Naive thymus-derived CD4-positive, alpha-beta T cell (primary cell): ENCODE data around the gene SHISA3. TPM values are rescaled to one million over a fixed set of nuclear protein-coding genes. Genes with fewer than 3 reads are reported as not detected.

Source experiments
- ATAC-seq: fragments of 150-1000 bp; cut with Tn5 transposase; 2 replicates; pipeline ENCODE4 v1.10.0; 2021; ENCODE audit warnings: mild to moderate bottlenecking, moderate library complexity
- CTCF ChIA-PET: fragments of 350-600 bp; sonication (Branson Sonifier 250); formaldehyde crosslinking; loops from one replicate; lab custom pipeline; 2021; ENCODE audit warnings: antibody characterized with exemption; lab: Charles Lee
- POLR2A ChIA-PET: fragments of 350-600 bp; sonication (Branson Sonifier 250); formaldehyde crosslinking; loops from one replicate; lab custom pipeline; 2021; ENCODE audit warnings: antibody characterized with exemption, inconsistent platforms; lab: Charles Lee
- DNase-seq, 9 donors: peaks; one replicate each; pipeline versions ENCODE4 v3.0.0 to v3.0.0-alpha.2; 2020 to 2022; ENCODE audit warnings: mixed read lengths in 1 of 9
- H3K27ac ChIP-seq: one replicate; pipeline ENCODE4 v1.7.0; 2013; ENCODE audit warnings: mild to moderate bottlenecking, low read depth, low read length, moderate library complexity
- H3K27me3 ChIP-seq, 2 donors: one replicate each; pipeline ENCODE4 v1.7.0; 2013; ENCODE audit warnings: low read length in 2 of 2, mild to moderate bottlenecking in 2 of 2, moderate library complexity in 2 of 2; ENCODE audit not compliant: control insufficient read depth in 2 of 2, insufficient read depth in 2 of 2
- H3K36me3 ChIP-seq, 3 experiments: 1 replicate in 2 of 3; 2 replicates in 1 of 3; pipeline ENCODE4 v1.7.0; 2013; ENCODE audit warnings: low read length in 3 of 3, mild to moderate bottlenecking in 3 of 3, moderate library complexity in 1 of 3; ENCODE audit not compliant: insufficient read depth in 3 of 3, control insufficient read depth in 2 of 3
- H3K4me1 ChIP-seq, 2 donors: one replicate each; pipeline ENCODE4 v1.7.0; 2013; ENCODE audit warnings: low read length in 2 of 2, mild to moderate bottlenecking in 2 of 2, moderate library complexity in 1 of 2; ENCODE audit not compliant: control insufficient read depth in 2 of 2, insufficient read depth in 2 of 2
- H3K4me3 ChIP-seq: 2 replicates; pipeline ENCODE4 v1.7.0; 2013; ENCODE audit warnings: mild to moderate bottlenecking, low read length
- H3K9me3 ChIP-seq, 3 experiments: 1 replicate in 2 of 3; 2 replicates in 1 of 3; pipeline ENCODE4 v1.7.0; 2013; ENCODE audit warnings: low read length in 3 of 3; ENCODE audit not compliant: control insufficient read depth in 2 of 3
- H3K27ac Mint-ChIP-seq, 9 donors: one replicate each; pipeline ENCODE4 v1.8.0; 2020 to 2022; ENCODE audit warnings: mixed read lengths in 9 of 9, mild to moderate bottlenecking in 8 of 9, moderate library complexity in 5 of 9, inconsistent platforms in 2 of 9
- H3K27me3 Mint-ChIP-seq, 5 donors: one replicate each; pipeline ENCODE4 v1.8.0; 2021 to 2022; ENCODE audit warnings: mixed read lengths in 5 of 5, mild to moderate bottlenecking in 1 of 5
- H3K36me3 Mint-ChIP-seq, 5 donors: one replicate each; pipeline ENCODE4 v1.8.0; 2020 to 2022; ENCODE audit warnings: mixed read lengths in 5 of 5, mild to moderate bottlenecking in 3 of 5, inconsistent platforms in 1 of 5
- H3K4me1 Mint-ChIP-seq, 7 donors: one replicate each; pipeline ENCODE4 v1.8.0; 2020 to 2022; ENCODE audit warnings: mixed read lengths in 7 of 7, mild to moderate bottlenecking in 3 of 7, inconsistent platforms in 1 of 7
- H3K4me3 Mint-ChIP-seq, 10 donors: one replicate each; pipeline ENCODE4 v1.8.0; 2020 to 2022; ENCODE audit warnings: mild to moderate bottlenecking in 10 of 10, mixed read lengths in 10 of 10, moderate library complexity in 6 of 10, inconsistent platforms in 2 of 10
- H3K9me3 Mint-ChIP-seq, 11 donors: one replicate each; pipeline ENCODE4 v1.8.0; 2020 to 2022; ENCODE audit warnings: mixed read lengths in 11 of 11, mild to moderate bottlenecking in 4 of 11, inconsistent platforms in 1 of 11, moderate library complexity in 1 of 11
- intact Hi-C, 2 donors: fragments of 100-400 bp; cut with micrococcal nuclease; formaldehyde crosslinking; loops; one replicate each; pipeline ENCODE4 v1.15.1; 2023
- polyA plus RNA-seq, 2 donors: library from polyadenylated mRNA; unstranded; fragments of 300-500 nt; fragmentation: Illumina TruSeq; gene quantifications; one replicate each; pipeline ENCODE4 v1.2.3, GENCODE V29; 2021
- total RNA-seq, 6 experiments: library from RNA in 5 of 6; stranded (reverse) in 5 of 6; gene quantifications; 1 replicate in 5 of 6; 2 replicates in 1 of 6; pipeline ENCODE4 v1.2.3 and lab custom pipeline; 2021 to 2026

Gene SHISA3
- total and polyA plus RNA-seq, 7 experiments from 2014 or later: 0.36 TPM; not detected in 6

GRCh38 chr4:42420140-42420539 is 22.9 kb downstream of the SHISA3 start:
- Mint-ChIP-seq H3K27me3 (no peaks in the 10 kb centered on the region), H3K36me3 (peaks cover 7 to 70% (median 23%) of the 10 kb centered on the region in 5 donors), H3K27ac (no peak overlapping the region), H3K4me1 (peaks cover 0 to 3% (median 0%) of the 10 kb centered on the region in 7 donors), H3K9me3 (no peaks in the 10 kb centered on the region), H3K4me3 (no peak overlapping the region)
- H3K36me3 ChIP-seq: peaks cover 0 to 27% (median 8%) of the 10 kb centered on the region in 3 experiments
- ATAC-seq: no peak
- DNase-seq: no peak
- H3K27me3 ChIP-seq: no peaks in the 10 kb centered on the region
- H3K4me1 ChIP-seq: no peaks in the 10 kb centered on the region
- ChIA-PET POLR2A (no interaction called here), CTCF (no interaction called here)
- H3K9me3 ChIP-seq: no peaks in the 10 kb centered on the region
- no peak overlapping the region for H3K27ac ChIP-seq
- H3K4me3 ChIP-seq: no peak overlapping the region
- intact Hi-C loops: no loop called here

- H3K27ac Mint-ChIP-seq: no peak overlapping the region
- Histone ChIP-seq H3K4me1 (no peaks in the 10 kb centered on the region), H3K9me3 (no peaks in the 10 kb centered on the region), H3K36me3 (peaks cover 0 to 37% (median 8%) of the 10 kb centered on the region in 3 experiments), H3K27me3 (no peaks in the 10 kb centered on the region), H3K27ac (no peak overlapping the region), H3K4me3 (no peak overlapping the region)
- CTCF ChIA-PET: no interaction called here
- H3K4me3 Mint-ChIP-seq: no peak overlapping the region
- H3K9me3 Mint-ChIP-seq: no peaks in the 10 kb centered on the region
- intact Hi-C loops: no loop called here
- peaks cover 7 to 70% (median 42%) of the 10 kb centered on the region in 5 donors for H3K36me3 Mint-ChIP-seq
- POLR2A ChIA-PET: no interaction called here
- ATAC-seq (no peak), DNase-seq (no peak)
- no peaks in the 10 kb centered on the region for H3K27me3 Mint-ChIP-seq
- no peaks in the 10 kb centered on the region for H3K4me1 Mint-ChIP-seq
Observed at GRCh38 chr4:42425146-42426065, 28.1 kb downstream of the SHISA3 start.

- no peaks in the 10 kb centered on the region for H3K9me3 ChIP-seq
- H3K4me1 Mint-ChIP-seq: no peaks in the 10 kb centered on the region
- H3K36me3 ChIP-seq: peaks cover 0 to 24% (median 4%) of the 10 kb centered on the region in 3 experiments
- ChIA-PET CTCF (interaction anchor here (0.6 kb wide), 1 partner anchor 389 kb away, joined by 6 read pairs; no protein-coding TSS in a partner anchor), POLR2A (no interaction called here)
- H3K9me3 Mint-ChIP-seq: no peaks in the 10 kb centered on the region
- H3K27ac Mint-ChIP-seq: no peak overlapping the region
- DNase-seq (no peak), ATAC-seq (no peak)
- H3K4me3 Mint-ChIP-seq: no peak overlapping the region
- H3K4me3 ChIP-seq: no peak overlapping the region
- peaks cover 4 to 67% (median 41%) of the 10 kb centered on the region in 5 donors for H3K36me3 Mint-ChIP-seq
- intact Hi-C loops: no loop called here
- no peaks in the 10 kb centered on the region for H3K27me3 Mint-ChIP-seq
- H3K4me1 ChIP-seq: no peaks in the 10 kb centered on the region
- H3K27me3 ChIP-seq: no peaks in the 10 kb centered on the region
- no peak overlapping the region for H3K27ac ChIP-seq
Observed at GRCh38 chr4:42428036-42428435, 30.7 kb downstream of the SHISA3 start.

- ChIA-PET CTCF (no interaction called here), POLR2A (no interaction called here)
- no peaks in the 10 kb centered on the region for H3K27me3 ChIP-seq
- intact Hi-C loops: no loop called here
- H3K36me3 ChIP-seq: peaks cover 8 to 47% (median 10%) of the 10 kb centered on the region in 3 experiments
- Mint-ChIP-seq H3K36me3 (peaks cover 10 to 79% (median 64%) of the 10 kb centered on the region in 5 donors), H3K4me1 (no peaks in the 10 kb centered on the region), H3K27me3 (no peaks in the 10 kb centered on the region), H3K4me3 (no peak overlapping the region), H3K9me3 (no peaks in the 10 kb centered on the region), H3K27ac (no peak overlapping the region)
- no peaks in the 10 kb centered on the region for H3K4me1 ChIP-seq
- H3K9me3 ChIP-seq: no peaks in the 10 kb centered on the region
- ATAC-seq: no peak
- no peak overlapping the region for H3K27ac ChIP-seq
- no peak overlapping the region for H3K4me3 ChIP-seq
- no peak for DNase-seq
Observed at GRCh38 chr4:42436928-42437565, 39.8 kb downstream of the SHISA3 start.

GRCh38 chr4:42440083-42440482 is 42.8 kb downstream of the SHISA3 start:
- H3K27ac ChIP-seq: no peak overlapping the region
- ChIA-PET POLR2A (interaction anchor here (0.7 to 0.8 kb wide), 2 partner anchors 14 to 59 kb away, joined by 3 read pairs; no protein-coding TSS in a partner anchor), CTCF (interaction anchor here (0.6 kb wide), 1 partner anchor 228 kb away, joined by 3 read pairs; no protein-coding TSS in a partner anchor)
- Mint-ChIP-seq H3K9me3 (no peaks in the 10 kb centered on the region), H3K4me1 (no peaks in the 10 kb centered on the region), H3K36me3 (peaks cover 12 to 86% (median 63%) of the 10 kb centered on the region in 5 donors), H3K4me3 (no peak overlapping the region), H3K27me3 (no peaks in the 10 kb centered on the region), H3K27ac (no peak overlapping the region)
- ATAC-seq (no peak), DNase-seq (no peak)
- intact Hi-C loops: no loop called here
- no peaks in the 10 kb centered on the region for H3K4me1 ChIP-seq
- H3K27me3 ChIP-seq: no peaks in the 10 kb centered on the region
- no peak overlapping the region for H3K4me3 ChIP-seq
- peaks cover 8 to 52% (median 14%) of the 10 kb centered on the region in 3 experiments for H3K36me3 ChIP-seq
- H3K9me3 ChIP-seq: no peaks in the 10 kb centered on the region

- Histone ChIP-seq H3K4me3 (no peak overlapping the region), H3K27ac (no peak overlapping the region), H3K9me3 (no peaks in the 10 kb centered on the region), H3K36me3 (peaks cover 5 to 47% (median 12%) of the 10 kb centered on the region in 3 experiments), H3K4me1 (no peaks in the 10 kb centered on the region), H3K27me3 (no peaks in the 10 kb centered on the region)
- no peaks in the 10 kb centered on the region for H3K27me3 Mint-ChIP-seq
- H3K9me3 Mint-ChIP-seq: no peaks in the 10 kb centered on the region
- no peaks in the 10 kb centered on the region for H3K4me1 Mint-ChIP-seq
- ATAC-seq (no peak), DNase-seq (no peak)
- H3K36me3 Mint-ChIP-seq: peaks cover 7 to 83% (median 59%) of the 10 kb centered on the region in 5 donors
- intact Hi-C loops: no loop called here
- no peak overlapping the region for H3K4me3 Mint-ChIP-seq
- CTCF ChIA-PET: no interaction called here
- H3K27ac Mint-ChIP-seq: no peak overlapping the region
- POLR2A ChIA-PET: no interaction called here
Observed at GRCh38 chr4:42442601-42443000, 45.3 kb downstream of the SHISA3 start.
